Lower leg skin (tissue), 4 donors: ENCODE data around the gene RHOU. TPM values are rescaled to one million over a fixed set of nuclear protein-coding genes. Genes with fewer than 3 reads are reported as not detected.

Experiments
- DNase-seq, 2 donors: peaks; one replicate each; pipeline ENCODE4 v3.0.0-alpha.2; 2019; ENCODE audit warnings: low spot score in 2 of 2
- H3K4me3 ChIP-seq: fragments of 200-600 bp; sonication (generic); 2 replicates; pipeline ENCODE4 v1.5.1; 2017; ENCODE audit warnings: mild to moderate bottlenecking, low read depth; ENCODE audit not compliant: poor library complexity, severe bottlenecking
- CTCF ChIP-seq, 3 donors: fragments of 450-650 bp; IDR thresholded peaks; one replicate each; pipeline ENCODE4 v1.5.1; 2016; ENCODE audit warnings: antibody characterized with exemption in 3 of 3, mild to moderate bottlenecking in 3 of 3, moderate library complexity in 2 of 3
- POLR2A ChIP-seq, 2 donors: fragments of 450-650 bp; IDR thresholded peaks; one replicate each; pipeline ENCODE4 v1.6.1; 2016 to 2017; ENCODE audit warnings: antibody characterized with exemption in 2 of 2, mild to moderate bottlenecking in 1 of 2, moderate library complexity in 1 of 2
- WGBS, 2 donors: methylation state at CpG; one replicate each; pipeline ENCODE4 v1.1.5; 2018; 5-methylcytosine and 5-hydroxymethylcytosine counted together
- intact Hi-C: fragments of 100-400 bp; cut with DNase I; formaldehyde crosslinking; loops from one replicate; pipeline ENCODE4 v1.15.0; 2023; ENCODE audit warnings: low total_unique reads
- total RNA-seq, 4 donors: library from RNA; depleted of rRNA; stranded (reverse); fragments of >200 nt; gene quantifications; one replicate each; pipeline ENCODE4 v1.1.0, GENCODE V29; 2016

RHOU gene
- total RNA-seq, 4 donors from 2014 or later = 3.5 to 13.9 (median 4.6) TPM

- intact Hi-C loops = no loop called here
- WGBS, 2 donors = 81 to 83% methylated on average over 9 of the region's 9 CpGs
- no peak for TF ChIP-seq POLR2A (IDR thresholded peaks at IDR 0.05)
- TF ChIP-seq CTCF (IDR thresholded peaks at IDR 0.05) = no peak
- H3K4me3 ChIP-seq = no peak overlapping the region
- no peak for DNase-seq
Measured at GRCh38 chr1:228695015-228695955, 40.0 kb upstream of the RHOU start.

- WGBS, 2 donors = 36 to 39% methylated on average over 6 of the region's 6 CpGs
- TF ChIP-seq POLR2A (IDR thresholded peaks at IDR 0.05) (no peak), CTCF (IDR thresholded peaks at IDR 0.05) (no peak)
- intact Hi-C loops = no loop called here
- DNase-seq = peak; percentile 67 to 95
- H3K4me3 ChIP-seq = no peak overlapping the region
Measured at GRCh38 chr1:228697207-228698016, 37.9 kb upstream of the RHOU start.

GRCh38 chr1:228698017-228698329, 37.3 kb upstream of the RHOU start:
- intact Hi-C loops = no loop called here
- WGBS, 2 donors = 81 to 87% methylated on average over 1 of the region's 1 CpG
- no peak for TF ChIP-seq CTCF (IDR thresholded peaks at IDR 0.05)
- no peak for TF ChIP-seq POLR2A (IDR thresholded peaks at IDR 0.05)
- no peak overlapping the region for H3K4me3 ChIP-seq
- DNase-seq = no peak

- no peak for DNase-seq
- no peak for TF ChIP-seq POLR2A (IDR thresholded peaks at IDR 0.05)
- TF ChIP-seq CTCF (IDR thresholded peaks at IDR 0.05) = no peak
- intact Hi-C loops = no loop called here
- H3K4me3 ChIP-seq = no peak overlapping the region
- 92 to 93% methylated on average over 1 of the region's 1 CpG for WGBS, 2 donors
Measured at GRCh38 chr1:228702433-228702832, 32.8 kb upstream of the RHOU start.

GRCh38 chr1:228706305-228706704, 29.0 kb upstream of the RHOU start:
- WGBS, 2 donors = 91 to 92% methylated on average over 4 of the region's 4 CpGs
- no peak for TF ChIP-seq POLR2A (IDR thresholded peaks at IDR 0.05)
- no peak for TF ChIP-seq CTCF (IDR thresholded peaks at IDR 0.05)
- no peak overlapping the region for H3K4me3 ChIP-seq
- intact Hi-C loops = no loop called here
- no peak for DNase-seq
